NCI-H2171 treated with DMSO at 0.1 percent for 48 hours (cell line): ENCODE data around the gene ROM1.
A peak's percentile ranks its signal among the peaks of the same experiment; 100 is the strongest.
"Not testable (repeated sequence)": the region's sequence is repeated elsewhere in the genome, so short reads cannot be mapped to it uniquely, and the experiment has no call there.

Experiments
- DNase-seq: peaks from one replicate; lab custom pipeline; 2025; lab: John Stamatoyannopoulos, UW

Gene ROM1

DNA sequence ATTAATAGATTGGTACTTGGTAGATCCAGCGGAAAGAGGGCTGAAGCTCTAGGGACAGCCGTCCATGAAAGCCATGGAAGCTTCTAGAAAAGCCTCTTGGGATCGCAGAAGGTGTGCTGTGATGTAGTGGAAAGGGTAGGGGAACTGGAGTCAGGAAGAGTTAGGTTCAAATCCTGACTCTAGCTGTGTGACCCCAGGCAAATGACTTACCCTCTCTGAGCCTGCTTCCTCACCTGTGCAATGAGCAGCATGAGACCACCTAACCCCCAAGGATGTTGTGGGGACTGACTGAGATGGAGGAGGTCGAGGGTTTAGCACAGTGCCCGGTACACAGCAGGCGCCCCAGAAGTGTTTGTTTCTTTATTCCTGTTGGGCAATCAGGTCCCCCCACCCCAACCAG is 2.7 kb upstream of the ROM1 start:
- DNase-seq, result no peak

DNA sequence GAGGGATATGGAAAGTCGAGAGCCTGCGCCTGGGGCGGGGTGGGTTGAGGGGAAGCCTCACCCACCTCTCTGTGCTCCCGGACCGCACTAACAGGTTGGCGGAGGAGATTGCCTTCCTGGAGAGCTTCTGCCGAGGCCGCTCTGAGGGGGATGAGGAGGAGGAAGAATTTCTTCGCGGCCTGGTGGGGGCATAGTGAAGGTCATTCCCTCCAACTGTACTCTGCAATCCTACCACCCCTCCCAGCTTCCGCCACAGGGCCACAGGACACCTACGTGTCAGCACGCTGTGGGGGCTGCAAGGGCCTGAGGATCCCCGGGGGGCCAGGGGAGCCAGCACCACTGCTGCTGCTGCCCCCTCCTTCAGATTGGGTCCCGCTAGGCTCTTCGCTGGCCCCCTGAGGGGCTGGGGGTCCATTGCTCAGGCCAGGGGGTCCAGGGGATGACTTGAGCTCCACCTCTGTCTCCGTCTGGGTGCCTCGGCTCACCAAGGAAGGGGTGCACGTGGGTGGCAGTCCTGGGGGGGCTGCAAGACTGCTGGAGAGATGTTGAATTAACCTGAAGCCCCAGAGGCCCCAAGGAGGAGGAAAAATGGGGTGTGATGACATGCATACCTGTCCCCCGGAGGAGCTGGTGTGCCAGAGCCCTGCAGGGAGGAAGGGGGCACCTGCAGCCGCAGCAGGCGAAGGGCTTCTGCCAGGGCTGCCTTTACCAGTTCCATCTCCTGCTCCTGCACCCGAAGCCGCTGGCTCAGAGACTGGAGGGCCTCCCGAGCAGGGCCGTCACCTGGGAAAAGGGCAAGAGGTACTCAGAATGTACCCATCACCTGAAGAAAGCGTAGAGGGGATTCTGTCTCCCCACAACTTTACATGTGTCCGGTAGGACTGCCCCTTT is 2.0 kb upstream of the ROM1 start:
- DNase-seq, result peak; percentile 21

DNA sequence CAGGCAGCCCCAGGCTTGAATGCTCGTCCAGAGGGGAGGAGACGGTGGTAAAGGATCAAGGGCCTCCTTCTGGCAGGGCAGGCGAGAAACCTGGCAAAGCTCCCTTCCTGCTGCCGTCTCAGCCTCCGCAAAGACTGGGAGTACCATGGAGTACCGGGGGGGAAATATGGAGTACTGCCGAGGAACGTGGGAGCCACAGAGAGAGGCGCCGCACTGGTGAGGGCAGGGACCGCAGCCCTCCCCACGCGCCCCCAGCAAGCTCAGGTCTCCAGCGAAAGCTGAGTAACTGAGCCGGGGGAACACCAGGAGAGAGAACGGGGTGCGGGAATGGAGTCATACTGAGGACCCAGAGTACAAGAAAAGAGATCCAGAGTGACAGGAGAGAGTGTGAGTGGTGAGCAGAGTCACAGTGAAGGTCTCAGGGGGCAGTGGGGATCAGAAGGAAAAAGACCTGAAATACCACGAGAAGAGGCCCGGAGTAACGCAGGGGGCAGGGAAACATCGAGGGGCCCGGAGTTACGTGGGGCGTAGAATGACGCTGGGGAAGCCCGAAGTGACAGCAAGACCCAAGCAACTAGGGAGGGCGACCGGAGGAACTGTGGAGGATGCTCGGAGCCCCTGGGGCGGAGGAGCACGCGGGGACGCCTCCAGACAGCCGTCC is 1.2 kb upstream of the ROM1 start:
- peak; percentile 44 for DNase-seq

DNA sequence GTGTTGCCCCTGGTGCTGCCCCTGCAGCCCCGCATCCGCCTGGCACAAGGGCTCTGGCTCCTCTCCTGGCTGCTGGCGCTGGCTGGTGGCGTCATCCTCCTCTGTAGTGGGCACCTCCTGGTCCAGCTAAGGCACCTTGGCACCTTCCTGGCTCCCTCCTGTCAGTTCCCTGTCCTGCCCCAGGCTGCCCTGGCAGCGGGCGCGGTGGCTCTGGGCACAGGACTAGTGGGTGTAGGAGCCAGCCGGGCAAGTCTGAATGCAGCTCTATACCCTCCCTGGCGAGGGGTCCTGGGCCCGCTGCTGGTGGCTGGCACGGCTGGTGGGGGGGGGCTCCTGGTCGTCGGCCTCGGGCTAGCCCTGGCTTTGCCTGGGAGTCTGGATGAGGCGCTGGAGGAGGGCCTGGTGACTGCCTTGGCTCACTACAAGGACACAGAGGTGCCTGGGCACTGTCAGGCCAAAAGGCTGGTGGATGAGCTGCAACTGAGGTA is 278 bp downstream of the ROM1 start:
- DNase-seq, result no peak

DNA sequence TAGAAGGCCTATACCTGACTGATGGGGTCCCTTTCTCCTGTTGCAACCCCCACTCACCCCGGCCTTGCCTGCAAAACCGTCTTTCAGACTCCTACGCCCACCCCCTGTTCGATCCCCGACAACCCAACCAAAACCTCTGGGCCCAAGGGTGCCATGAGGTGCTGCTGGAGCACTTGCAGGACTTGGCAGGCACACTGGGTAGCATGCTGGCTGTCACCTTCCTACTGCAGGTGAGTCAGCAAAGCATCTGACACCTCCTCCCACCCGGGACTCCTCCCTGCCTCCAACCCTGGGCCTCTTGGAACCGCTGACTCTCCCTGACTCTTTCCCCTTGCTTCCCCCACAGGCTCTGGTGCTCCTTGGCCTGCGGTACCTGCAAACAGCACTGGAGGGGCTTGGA is 1.2 kb downstream of the ROM1 start:
- DNase-seq, result no peak

DNA sequence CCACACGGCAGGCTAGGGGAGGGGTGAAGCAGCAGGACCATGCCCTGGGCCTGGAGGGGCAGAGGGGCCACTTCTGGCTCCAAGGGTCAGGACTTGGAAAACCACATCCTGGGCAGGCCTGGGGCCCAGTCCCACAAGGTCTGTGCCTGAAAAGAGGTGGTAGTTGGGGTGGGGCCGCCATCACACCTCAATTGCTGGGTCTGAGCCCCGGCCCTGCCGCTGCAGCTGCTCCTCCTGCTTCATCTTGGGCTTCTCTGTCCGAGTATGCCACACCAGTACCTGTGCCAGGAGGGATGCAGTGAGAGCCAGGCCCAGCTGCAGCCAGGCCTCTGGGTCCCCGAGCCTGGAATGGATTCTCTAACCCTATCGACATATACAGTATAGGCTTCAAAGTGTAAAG is 2.5 kb downstream of the ROM1 start:
- no peak for DNase-seq

DNA sequence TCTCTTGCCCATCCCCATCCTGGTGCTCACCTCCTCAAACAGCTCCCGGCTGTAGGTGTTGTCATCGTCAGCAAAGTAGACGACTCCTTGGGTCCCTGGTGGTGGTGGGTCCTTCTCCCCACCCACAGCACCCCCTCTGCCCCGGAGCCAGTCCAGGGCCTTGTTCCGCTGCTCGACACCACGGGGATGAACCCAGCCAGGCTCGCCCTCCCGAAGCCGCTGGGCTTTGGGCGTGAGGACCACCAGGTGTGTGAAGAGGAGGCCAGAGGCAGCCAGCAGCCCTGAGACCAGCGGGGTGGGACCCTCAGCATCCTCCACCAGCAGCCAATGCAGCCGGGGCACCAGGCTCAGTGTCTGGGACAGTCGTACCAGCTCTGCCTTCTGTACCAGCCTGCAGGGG is 3.9 kb downstream of the ROM1 start:
- not testable (repeated sequence) for DNase-seq

DNA sequence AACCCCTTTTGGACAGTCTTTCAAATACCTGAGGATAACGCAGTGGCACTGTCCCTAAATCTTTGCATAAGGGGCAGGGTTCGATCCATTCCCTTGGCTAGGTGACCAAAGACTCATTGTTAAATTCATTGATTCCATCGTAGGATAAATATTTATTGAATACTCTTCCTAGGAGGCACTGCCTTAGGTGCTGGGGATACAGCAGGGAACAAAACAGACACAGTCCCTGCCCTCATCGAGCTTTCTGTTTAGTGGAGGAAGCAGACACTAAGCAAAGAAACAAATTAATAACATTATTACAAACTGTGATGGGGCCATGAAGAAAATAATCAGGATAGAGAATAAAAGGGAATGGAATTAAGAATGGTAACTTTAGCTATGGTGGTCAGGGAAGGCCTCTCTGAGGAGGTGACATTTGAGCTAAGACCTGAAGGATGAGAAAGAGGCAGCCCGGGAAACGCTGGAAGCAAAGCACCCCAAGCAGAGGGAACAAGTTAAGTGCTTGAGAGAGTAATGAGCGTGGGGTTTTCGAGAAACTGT is 8.0 kb downstream of the ROM1 start:
- no peak for DNase-seq

DNA sequence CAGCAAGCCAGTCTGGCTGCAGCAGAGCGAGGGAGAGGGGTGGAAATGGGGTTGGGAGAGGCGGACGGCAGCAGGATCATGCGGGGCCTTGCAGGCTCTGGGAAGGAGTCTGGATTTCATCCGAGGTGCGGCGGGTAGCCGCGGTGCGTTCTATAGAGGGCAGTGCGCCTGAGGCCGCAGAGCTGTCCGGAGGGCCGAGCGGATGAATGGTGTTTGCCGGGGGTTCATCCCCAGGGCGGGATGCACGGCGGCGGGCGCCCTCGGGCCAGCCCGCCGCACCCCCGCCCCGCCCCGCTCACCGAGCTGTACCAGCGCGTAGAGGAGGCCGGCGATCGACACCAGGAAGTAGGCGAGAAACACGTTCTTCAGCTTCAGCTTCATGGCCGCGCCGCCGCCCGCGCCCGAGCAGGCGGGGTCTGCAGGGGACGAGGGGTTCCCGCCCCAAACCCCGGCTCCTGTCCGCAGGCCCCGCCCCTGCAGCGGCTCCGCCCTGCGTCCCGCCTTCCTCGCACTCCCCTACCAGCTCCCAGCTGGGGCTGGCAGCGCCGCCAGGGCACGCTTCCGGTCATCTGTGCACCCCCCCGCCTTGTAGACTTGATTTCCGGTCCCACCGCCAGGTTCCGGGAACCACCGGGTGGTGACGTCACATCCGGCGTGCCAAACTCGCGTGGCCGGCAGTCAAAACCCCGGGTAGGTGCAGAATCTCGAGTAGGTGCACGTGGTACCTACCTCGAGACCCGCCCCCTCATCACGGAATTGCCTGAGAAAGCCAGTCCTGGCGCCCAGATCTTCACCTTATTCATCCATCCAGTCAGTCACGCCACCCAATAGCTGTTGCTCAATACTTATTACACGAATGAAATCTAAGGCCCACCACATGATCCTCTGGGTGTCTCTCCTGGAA is 8.8 kb downstream of the ROM1 start, which contains the start of gene B3GAT3:
B3GAT3 (minus strand) TSS at position 420 of the 904 bp plus-strand sequence; CDS start at position 381, 39 bp downstream.
- peak; percentile 96 for DNase-seq

DNA sequence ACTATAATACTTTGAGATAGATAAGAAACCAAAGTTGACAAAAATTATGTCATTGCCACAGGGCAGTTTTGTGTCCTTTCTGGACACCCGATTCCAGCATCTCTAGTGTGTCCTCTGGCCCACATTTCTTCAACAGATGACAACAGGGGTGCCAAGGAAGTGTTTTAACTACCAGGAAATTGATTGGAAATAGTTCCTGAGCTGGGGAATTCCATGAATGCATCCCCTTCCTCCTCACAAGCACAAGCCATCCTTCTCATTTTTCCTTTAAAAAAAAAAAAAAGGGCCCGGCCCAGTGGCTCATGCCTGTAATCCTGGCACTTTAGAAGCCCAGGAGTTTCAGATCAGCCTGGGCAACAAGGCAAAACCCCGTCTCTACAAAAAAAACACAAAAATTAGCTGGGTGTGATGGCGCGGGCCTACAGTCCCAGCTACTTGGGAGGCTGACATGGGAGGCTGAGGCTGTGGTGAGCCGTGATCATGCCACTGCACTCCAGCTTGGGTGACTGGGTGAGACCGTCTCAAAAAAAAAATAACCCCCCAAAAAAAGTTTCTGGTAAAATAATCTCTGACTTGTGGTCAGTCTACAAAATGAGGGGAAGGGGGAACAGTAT is 9.5 kb downstream of the ROM1 start:
- DNase-seq, result no peak

DNA sequence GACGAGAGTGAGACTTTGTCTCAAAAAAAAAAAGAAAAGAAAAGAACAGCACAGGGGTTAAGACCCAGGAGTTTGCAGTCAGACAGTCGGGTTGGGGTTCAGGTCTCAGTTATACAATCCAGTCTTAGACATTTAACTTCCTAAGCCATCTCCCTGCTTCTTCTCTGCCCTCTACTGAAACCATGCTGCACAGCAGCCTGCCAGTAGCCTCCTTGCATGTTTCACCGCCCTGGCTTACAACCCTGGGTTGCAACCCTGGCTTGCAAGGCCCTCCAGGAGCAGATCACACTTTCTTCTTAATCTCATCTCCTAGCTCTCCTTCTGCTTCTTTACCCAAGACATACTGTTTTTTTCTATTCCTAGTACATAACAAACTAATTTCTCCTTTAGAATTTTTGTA is 14.7 kb downstream of the ROM1 start:
- no peak for DNase-seq

DNA sequence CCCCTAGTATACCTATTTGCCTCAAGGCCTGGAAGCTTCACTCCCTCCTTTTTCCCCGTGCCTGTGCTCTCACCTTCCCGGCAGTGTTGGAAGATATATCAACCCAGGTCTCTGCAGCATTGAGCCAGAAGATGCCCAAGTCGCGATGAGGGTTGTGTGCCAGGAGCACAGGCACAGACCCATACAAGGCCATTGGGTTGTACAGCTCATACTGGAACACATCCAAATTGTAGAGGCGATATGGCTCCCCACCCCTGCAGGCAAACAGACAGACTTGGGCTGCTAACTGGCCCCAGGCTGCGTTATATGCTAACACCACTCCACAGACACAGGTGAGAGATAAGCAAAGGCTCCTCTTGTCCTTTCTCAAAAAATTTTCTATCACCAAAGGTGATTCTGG is 19.4 kb downstream of the ROM1 start:
- no peak for DNase-seq

DNA sequence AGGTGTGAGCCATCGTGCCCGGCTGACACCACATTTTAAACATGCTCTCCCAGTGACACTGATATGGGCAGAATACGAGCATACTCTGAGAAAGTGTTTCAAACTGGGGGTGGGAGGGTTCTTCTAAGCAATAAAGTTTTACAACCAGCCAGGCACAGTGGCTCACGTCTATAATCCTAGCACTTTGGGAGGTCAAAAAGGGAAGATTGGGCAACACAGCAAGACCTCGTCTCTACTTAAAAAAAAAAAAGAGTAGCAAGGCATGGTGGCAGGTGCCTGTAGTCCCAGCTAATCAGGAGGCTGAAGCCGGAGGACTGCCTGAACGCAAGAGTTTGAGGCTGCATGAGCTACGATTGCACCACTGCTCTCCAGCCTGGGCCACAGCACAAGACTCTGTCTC is 31.2 kb downstream of the ROM1 start:
- no peak for DNase-seq

DNA sequence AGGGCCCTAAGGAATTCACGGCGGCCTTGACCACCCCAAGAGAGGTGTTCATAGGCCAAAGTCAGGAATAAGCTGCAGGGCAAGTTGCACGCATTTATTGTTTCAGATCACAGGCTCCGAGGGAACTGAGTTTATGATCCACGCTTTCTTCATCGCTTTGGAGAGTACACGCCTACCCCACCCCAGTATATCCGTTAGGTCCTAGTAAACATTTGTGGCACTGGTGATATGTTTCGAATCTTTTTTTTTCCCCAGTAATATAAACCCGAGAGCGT is 32.6 kb downstream of the ROM1 start:
- DNase-seq, result no peak

DNA sequence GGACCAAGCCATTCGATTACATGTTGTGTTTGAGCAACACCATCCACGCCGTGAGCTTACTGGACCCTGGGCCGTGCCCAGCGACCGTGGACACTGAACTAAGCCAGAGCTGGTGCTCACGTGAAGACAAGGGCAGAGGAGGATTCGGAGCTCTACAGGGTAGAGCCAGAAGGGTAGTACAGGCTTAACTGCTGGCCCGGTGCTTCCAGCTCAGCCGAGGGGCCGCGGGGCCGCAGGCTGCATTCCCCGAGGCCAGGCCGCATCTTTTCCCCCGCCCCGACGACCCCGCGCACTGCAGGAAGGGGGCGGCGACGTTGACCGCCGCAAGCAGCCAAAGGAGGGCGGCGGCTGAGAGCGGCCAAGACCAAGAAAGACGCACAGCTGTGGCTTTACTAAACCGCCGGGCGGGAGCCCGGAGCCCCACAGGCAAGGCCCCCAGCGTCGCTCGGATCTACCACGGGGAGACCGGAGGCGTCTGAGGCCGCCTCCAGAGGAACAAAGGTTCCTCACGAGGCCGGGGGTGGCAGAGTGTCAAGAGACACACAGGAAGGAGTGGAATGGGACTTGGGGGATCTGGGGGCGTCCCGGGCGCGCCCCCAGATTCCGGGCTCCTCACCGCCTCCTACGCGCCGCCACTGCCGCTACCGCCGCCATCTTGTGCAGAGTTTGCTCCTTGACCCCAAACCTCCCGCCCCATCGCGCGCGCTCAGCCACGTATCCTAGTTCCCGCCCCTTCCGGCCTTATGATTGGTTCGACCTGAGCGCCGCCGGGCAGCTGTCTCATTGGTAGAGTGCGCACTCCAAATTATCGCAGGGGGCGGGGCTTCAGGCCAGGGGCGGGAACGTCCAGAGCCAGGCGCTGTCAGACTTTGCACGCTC is 33.1 kb downstream of the ROM1 start, which contains the start of gene GANAB:
GANAB (minus strand) TSS at position 668 of the 879 bp plus-strand sequence; CDS start at position 654, 14 bp downstream.
- peak; percentile 97 for DNase-seq

DNA sequence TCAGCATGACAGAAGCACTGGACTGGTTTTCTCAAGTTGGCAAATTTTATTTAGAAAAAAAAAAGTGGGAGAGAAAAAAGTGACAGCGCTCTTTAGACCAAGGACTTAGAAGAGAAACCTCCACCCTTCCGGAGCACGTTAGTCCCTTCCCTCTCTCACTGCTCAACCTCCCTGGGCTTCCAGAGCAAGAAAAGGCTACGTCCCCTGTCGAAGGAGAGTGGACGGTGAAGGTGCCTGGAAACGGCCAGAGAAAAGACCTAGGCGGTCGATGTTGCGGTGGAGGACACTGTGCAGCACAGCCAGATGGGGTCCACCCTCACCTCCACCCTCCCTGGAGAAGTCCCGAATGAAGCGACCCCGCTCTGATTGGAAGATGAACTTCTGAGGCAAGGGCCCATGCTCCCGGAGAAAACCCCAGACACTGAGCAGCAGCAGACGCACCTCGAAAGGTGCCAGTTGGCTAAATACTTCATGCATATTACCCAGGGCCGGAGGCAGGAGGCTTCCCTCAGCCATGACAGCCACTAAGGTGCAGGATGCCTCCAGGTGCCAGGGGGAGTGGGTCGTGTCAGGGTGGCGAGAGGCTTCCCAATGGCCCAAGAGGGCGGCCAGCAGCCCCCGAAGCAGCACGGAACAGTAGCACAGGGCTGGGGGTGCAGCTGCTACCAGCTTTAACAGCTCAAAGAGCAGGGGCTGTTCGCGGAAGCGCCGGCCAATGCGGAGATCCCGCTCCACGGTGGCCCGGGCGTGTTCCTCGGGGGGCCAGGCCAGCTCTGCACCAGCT is 34.0 kb downstream of the ROM1 start:
- DNase-seq, result no peak

DNA sequence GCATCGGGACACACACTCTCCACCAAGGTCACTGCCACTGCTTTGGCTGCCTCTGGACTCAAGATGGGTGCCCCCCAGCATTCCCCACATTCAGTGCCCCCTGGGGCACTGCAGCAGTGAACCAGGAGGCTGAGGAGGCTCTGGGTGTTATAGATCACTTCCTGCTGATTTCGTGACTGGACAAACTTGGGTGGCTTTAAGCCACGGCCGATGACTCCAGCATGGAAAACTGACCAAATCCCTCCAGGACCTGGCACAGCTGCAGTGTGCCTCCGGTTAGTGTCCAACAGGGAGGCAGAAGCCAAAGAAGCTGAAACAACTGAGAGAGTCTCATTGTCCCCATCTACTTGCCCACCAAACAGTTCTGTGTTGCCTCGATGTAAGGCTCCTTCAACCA is 34.5 kb downstream of the ROM1 start:
- DNase-seq, result no peak

DNA sequence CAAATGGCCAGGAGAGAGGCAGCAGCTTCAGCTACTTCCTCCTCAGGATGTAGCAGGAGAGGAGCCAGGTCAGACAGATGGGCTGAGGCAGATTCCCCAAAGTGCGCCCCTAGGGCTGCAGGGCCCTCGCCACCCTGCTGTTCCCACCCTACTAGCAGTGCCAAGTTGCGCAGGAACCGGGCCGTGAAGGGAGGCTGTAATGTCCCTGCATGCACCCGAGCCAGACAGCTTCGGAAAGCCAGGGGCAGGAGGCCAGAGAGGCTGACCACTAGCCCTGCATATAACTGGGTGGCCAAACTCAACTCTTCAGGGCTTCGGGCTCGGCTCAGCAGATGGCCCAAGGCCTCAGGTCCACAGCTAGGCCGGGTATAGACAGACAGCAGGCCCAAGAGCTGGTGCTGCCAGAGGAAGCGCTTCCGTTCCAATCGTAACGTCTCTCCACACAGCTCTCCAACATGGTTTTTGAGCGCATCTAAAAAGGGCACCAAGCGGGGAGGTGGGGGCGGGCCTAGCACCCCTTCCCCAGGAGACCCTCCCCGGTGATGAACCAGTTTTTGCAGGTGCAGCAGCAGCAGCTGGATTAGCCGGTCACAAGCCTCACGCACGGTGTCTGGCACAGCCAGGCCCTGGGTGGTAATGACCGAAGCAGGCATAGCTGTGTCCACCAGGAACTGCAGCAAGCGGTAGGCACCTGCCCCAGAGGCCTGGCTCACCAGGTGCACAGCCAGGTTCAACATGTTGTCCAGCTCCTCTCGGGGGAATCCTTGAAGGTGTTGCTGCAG is 35.3 kb downstream of the ROM1 start:
- DNase-seq, result no peak

DNA sequence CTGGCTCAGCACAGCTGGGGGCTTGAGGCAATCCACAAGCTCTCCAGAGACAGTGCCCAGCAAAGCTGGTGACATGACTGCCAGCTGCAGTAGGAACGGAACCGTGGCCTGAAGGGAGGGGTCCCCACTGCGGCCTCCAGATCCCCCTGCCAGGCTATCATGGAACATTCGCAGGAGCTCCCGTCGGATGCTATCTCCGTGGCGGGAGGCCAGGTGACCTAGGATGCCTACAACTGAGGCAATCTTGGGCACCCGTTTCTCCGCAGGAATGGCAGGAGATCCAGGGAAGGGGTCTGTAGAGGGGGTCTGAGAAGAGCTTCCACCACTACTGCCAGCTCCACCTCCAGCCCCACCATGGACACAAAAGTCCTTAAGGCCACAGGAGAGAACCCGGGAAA is 35.9 kb downstream of the ROM1 start:
- DNase-seq, result no peak
